H9 (cell line): ENCODE measurements around the gene VAV2. TPM values are rescaled to one million over a fixed set of nuclear protein-coding genes. Genes with fewer than 3 reads are reported as not detected.

Source experiments
- DNase-seq: peaks from one replicate; pipeline ENCODE4 v3.0.0-alpha.2; 2017
- H2AFZ ChIP-seq: one replicate; pipeline ENCODE4 v1.6.1; 2013; ENCODE audit warnings: mild to moderate bottlenecking, low read length, control low read depth, moderate library complexity
- H2AK5ac ChIP-seq: 2 replicates; pipeline ENCODE4 v1.6.1; 2013; ENCODE audit warnings: low read length, control low read depth, mixed read lengths; ENCODE audit not compliant: insufficient read length
- H2BK120ac ChIP-seq: one replicate; pipeline ENCODE4 v1.6.1; 2013; ENCODE audit warnings: low read depth, mild to moderate bottlenecking, low read length, control low read depth, inconsistent platforms; ENCODE audit not compliant: poor library complexity, severe bottlenecking
- H2BK12ac ChIP-seq: 2 replicates; pipeline ENCODE4 v1.6.1; 2013; ENCODE audit warnings: low read length, control low read depth, mixed read lengths, low read depth; ENCODE audit not compliant: insufficient read length
- H2BK15ac ChIP-seq: 2 replicates; pipeline ENCODE4 v1.6.1; 2013; ENCODE audit warnings: low read depth, low read length, control low read depth
- H2BK20ac ChIP-seq: one replicate; pipeline ENCODE4 v1.6.1; 2013; ENCODE audit warnings: low read depth, mild to moderate bottlenecking, low read length, control low read depth, inconsistent platforms; ENCODE audit not compliant: poor library complexity, severe bottlenecking
- H2BK5ac ChIP-seq: 2 replicates; pipeline ENCODE4 v1.6.1; 2013; ENCODE audit warnings: low read length, control low read depth, mixed read lengths; ENCODE audit not compliant: insufficient read length
- H3K14ac ChIP-seq: 2 replicates; pipeline ENCODE4 v1.6.1; 2013; ENCODE audit warnings: low read length, control low read depth; ENCODE audit not compliant: insufficient read depth
- H3K18ac ChIP-seq: 2 replicates; pipeline ENCODE4 v1.6.1; 2013; ENCODE audit warnings: low read depth, mild to moderate bottlenecking, mixed read lengths, low read length, control low read depth; ENCODE audit not compliant: insufficient read length
- H3K23ac ChIP-seq: 2 replicates; pipeline ENCODE4 v1.6.1; 2013; ENCODE audit warnings: low read length, control low read depth, mixed read lengths, low read depth; ENCODE audit not compliant: insufficient read length
- H3K23me2 ChIP-seq: 2 replicates; pipeline ENCODE4 v1.6.1; 2013; ENCODE audit warnings: low read depth, mild to moderate bottlenecking, mixed read lengths, low read length, control low read depth; ENCODE audit not compliant: insufficient read length, poor library complexity, severe bottlenecking
- H3K27ac ChIP-seq: 2 replicates; pipeline ENCODE4 v1.5.1; 2013; ENCODE audit warnings: low read length, control low read depth, mixed read lengths, low read depth; ENCODE audit not compliant: insufficient read length
- H3K27me3 ChIP-seq: 2 replicates; pipeline ENCODE4 v1.6.1; 2013; ENCODE audit warnings: low read length, control low read depth, inconsistent platforms; ENCODE audit not compliant: insufficient read depth
- H3K4ac ChIP-seq: 2 replicates; pipeline ENCODE4 v1.6.1; 2013; ENCODE audit warnings: low read depth, mild to moderate bottlenecking, control low read depth, inconsistent platforms, low read length, moderate library complexity
- H3K4me1 ChIP-seq: 2 replicates; pipeline ENCODE4 v1.6.1; 2013; ENCODE audit warnings: low read length, control low read depth, inconsistent platforms; ENCODE audit not compliant: insufficient read depth
- H3K4me2 ChIP-seq: 2 replicates; pipeline ENCODE4 v1.6.1; 2013; ENCODE audit warnings: low read length, control low read depth, mixed read lengths; ENCODE audit not compliant: insufficient read length, insufficient read depth
- H3K56ac ChIP-seq: 2 replicates; pipeline ENCODE4 v1.6.1; 2013; ENCODE audit warnings: low read depth, mild to moderate bottlenecking, mixed read lengths, low read length, control low read depth; ENCODE audit not compliant: insufficient read length
- H3K79me1 ChIP-seq: 2 replicates; pipeline ENCODE4 v1.6.1; 2013; ENCODE audit warnings: low read depth, mild to moderate bottlenecking, moderate library complexity, low read length, control low read depth, inconsistent platforms; ENCODE audit not compliant: insufficient read depth, poor library complexity, severe bottlenecking
- H3K79me2 ChIP-seq: 2 replicates; pipeline ENCODE4 v1.6.1; 2013; ENCODE audit warnings: low read length, control low read depth, inconsistent platforms; ENCODE audit not compliant: insufficient read depth
- H3K9ac ChIP-seq: 2 replicates; pipeline ENCODE4 v1.6.1; 2013; ENCODE audit warnings: low read length, control low read depth, mixed read lengths; ENCODE audit not compliant: insufficient read length; ENCODE audit errors: extremely low read depth
- H3K9me3 ChIP-seq: one replicate; pipeline ENCODE4 v1.6.1; 2013; ENCODE audit warnings: low read depth, low read length, inconsistent platforms; ENCODE audit not compliant: control insufficient read depth
- H3T11ph ChIP-seq: one replicate; pipeline ENCODE4 v1.6.1; 2013; ENCODE audit warnings: mild to moderate bottlenecking, low read length, control low read depth, inconsistent platforms
- H4K20me1 ChIP-seq: one replicate; pipeline ENCODE4 v1.6.1; 2013; ENCODE audit not compliant: control insufficient read depth, insufficient read length, insufficient read depth
- H4K5ac ChIP-seq: 2 replicates; pipeline ENCODE4 v1.6.1; 2013; ENCODE audit warnings: low read depth, mild to moderate bottlenecking, mixed read lengths, low read length, control low read depth; ENCODE audit not compliant: insufficient read length
- H4K8ac ChIP-seq: replicated peaks from 2 replicates; pipeline ENCODE4 v1.6.1; 2013; ENCODE audit warnings: low read length, control low read depth, mixed read lengths, low read depth; ENCODE audit not compliant: insufficient read length
- H4K91ac ChIP-seq: 2 replicates; pipeline ENCODE4 v1.6.1; 2013; ENCODE audit warnings: low read depth, mild to moderate bottlenecking, moderate library complexity, mixed read lengths, low read length, control low read depth; ENCODE audit not compliant: insufficient read length
- H3K27ac Mint-ChIP-seq, 3 experiments: 2 replicates in 2 of 3; 3 replicates in 1 of 3; pipeline ENCODE4 v1.8.0; 2020 to 2021; ENCODE audit warnings: mixed read lengths in 3 of 3, mild to moderate bottlenecking in 1 of 3, moderate library complexity in 1 of 3
- H3K27me3 Mint-ChIP-seq: 2 replicates; pipeline ENCODE4 v1.8.0; 2021; ENCODE audit warnings: low read depth, mild to moderate bottlenecking, moderate library complexity, mixed read lengths
- H3K36me3 Mint-ChIP-seq, 3 experiments: 2 replicates in 2 of 3; 3 replicates in 1 of 3; pipeline ENCODE4 v1.8.0; 2020 to 2021; ENCODE audit warnings: low read depth in 3 of 3, mixed read lengths in 3 of 3; ENCODE audit not compliant: insufficient read depth in 1 of 3
- H3K4me1 Mint-ChIP-seq, 2 experiments: 2 replicates each; pipeline ENCODE4 v1.8.0; 2020; ENCODE audit warnings: mixed read lengths in 2 of 2
- H3K4me3 Mint-ChIP-seq, 2 experiments: 2 replicates in 1 of 2; 3 replicates in 1 of 2; pipeline ENCODE4 v1.8.0; 2020 to 2021; ENCODE audit warnings: mild to moderate bottlenecking in 2 of 2, mixed read lengths in 2 of 2, moderate library complexity in 1 of 2
- H3K9me3 Mint-ChIP-seq, 2 experiments: 2 replicates in 1 of 2; 3 replicates in 1 of 2; pipeline ENCODE4 v1.8.0; 2020; ENCODE audit warnings: mild to moderate bottlenecking in 2 of 2, mixed read lengths in 2 of 2, moderate library complexity in 1 of 2
- WGBS: extraction: QIAGEN DNeasy Blood & Tissue Kit; methylation state at CpG from one replicate; pipeline ENCODE4 v1.1.7; 2013; ENCODE audit warnings: missing lambda C conversion rate, low lambda C conversion rate, mixed read lengths; ENCODE audit not compliant: insufficient read length; ENCODE audit errors: extremely low coverage; 5-methylcytosine and 5-hydroxymethylcytosine counted together
- total RNA-seq: library from RNA; stranded (reverse); gene quantifications from 2 replicates; pipeline ENCODE4 v1.2.1, GENCODE V29; 2021
- TF ChIP-seq, protein P1 (sequence below): fragments of 200-600 bp; sonication (generic); conservative IDR thresholded peaks from 3 replicates; pipeline ENCODE4 v1.8.0; 2021; ENCODE audit warnings: antibody characterized with exemption, mild to moderate bottlenecking

VAV2 gene
- total RNA-seq, 1 experiment from 2014 or later, result 58.7 TPM

DNA sequence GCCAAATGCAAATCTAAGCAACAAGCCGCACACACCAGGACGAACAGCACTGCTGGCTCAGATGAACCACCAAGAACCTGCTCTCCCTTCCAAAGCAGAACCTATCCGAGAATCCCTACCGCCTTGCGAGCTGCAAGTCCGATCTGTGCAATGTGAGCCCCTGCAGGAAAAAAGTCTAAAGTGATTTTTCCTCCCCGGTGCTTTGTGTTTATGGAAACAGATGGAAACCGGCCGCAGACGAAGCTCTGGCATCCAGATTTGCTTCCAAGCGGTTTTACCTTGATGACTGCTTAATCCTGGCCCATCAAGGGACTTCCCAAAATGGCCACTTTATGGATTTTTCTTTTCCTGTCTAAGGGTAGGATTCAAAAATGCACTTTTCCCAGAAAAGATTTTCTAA is 112.5 kb downstream of the VAV2 start:
- H3K36me3 Mint-ChIP-seq, result peaks cover 0 to 3% (median 2%) of the 10 kb centered on the region in 3 experiments; a peak in 2 of 7 replicates
- H3K9me3 Mint-ChIP-seq, result no peaks in the 10 kb centered on the region
- Histone ChIP-seq H3K23ac (no peak overlapping the region), H3K4ac (no peak overlapping the region), H3K18ac (no peak overlapping the region), H3K9ac (no peak overlapping the region), H4K8ac (no peak overlapping the region), H2BK120ac (no peak overlapping the region), H2BK12ac (no peak overlapping the region), H3K14ac (no peak overlapping the region), H2BK15ac (no peak overlapping the region), H2BK5ac (no peak overlapping the region), H3K9me3 (no peaks in the 10 kb centered on the region), H3K27me3 (no peaks in the 10 kb centered on the region), H3K56ac (no peak overlapping the region), H2BK20ac (no peak overlapping the region), H3K27ac (no peak overlapping the region), H4K5ac (no peak overlapping the region), H3K4me1 (no peaks in the 10 kb centered on the region; the same call in 1 of the 2 replicates), H3K4me2 (no peak overlapping the region), H3K23me2 (no peaks in the 10 kb centered on the region), H2AFZ (no peak overlapping the region), H3T11ph (no peak overlapping the region), H4K20me1 (no peaks in the 10 kb centered on the region), H3K79me1 (no peaks in the 10 kb centered on the region), H4K91ac (no peak overlapping the region), H2AK5ac (no peak overlapping the region), H3K79me2 (no peaks in the 10 kb centered on the region; the same call in 1 of the 2 replicates)
- H3K27me3 Mint-ChIP-seq, result no peaks in the 10 kb centered on the region
- no peak for DNase-seq
- no CpG with 5 or more reads among the region's 11 CpGs for WGBS
- H3K27ac Mint-ChIP-seq, result peak overlapping the region in 2 of 3 experiments; percentile 39 to 55; a peak in 3 of 7 replicates
- peaks cover 45 to 46% of the 10 kb centered on the region in 2 experiments for H3K4me1 Mint-ChIP-seq
- no peak overlapping the region for H3K4me3 Mint-ChIP-seq
- TF ChIP-seq, protein P1, sequence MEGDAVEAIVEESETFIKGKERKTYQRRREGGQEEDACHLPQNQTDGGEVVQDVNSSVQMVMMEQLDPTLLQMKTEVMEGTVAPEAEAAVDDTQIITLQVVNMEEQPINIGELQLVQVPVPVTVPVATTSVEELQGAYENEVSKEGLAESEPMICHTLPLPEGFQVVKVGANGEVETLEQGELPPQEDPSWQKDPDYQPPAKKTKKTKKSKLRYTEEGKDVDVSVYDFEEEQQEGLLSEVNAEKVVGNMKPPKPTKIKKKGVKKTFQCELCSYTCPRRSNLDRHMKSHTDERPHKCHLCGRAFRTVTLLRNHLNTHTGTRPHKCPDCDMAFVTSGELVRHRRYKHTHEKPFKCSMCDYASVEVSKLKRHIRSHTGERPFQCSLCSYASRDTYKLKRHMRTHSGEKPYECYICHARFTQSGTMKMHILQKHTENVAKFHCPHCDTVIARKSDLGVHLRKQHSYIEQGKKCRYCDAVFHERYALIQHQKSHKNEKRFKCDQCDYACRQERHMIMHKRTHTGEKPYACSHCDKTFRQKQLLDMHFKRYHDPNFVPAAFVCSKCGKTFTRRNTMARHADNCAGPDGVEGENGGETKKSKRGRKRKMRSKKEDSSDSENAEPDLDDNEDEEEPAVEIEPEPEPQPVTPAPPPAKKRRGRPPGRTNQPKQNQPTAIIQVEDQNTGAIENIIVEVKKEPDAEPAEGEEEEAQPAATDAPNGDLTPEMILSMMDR, result no peak
